HG03342 (cell line): ENCODE measurements around the gene MAMDC4.
A peak's percentile ranks its signal among the peaks of the same experiment; 100 is the strongest.
"Not testable (repeated sequence)": the region's sequence is repeated elsewhere in the genome, so short reads cannot be mapped to it uniquely, and the experiment has no call there.

Experiments used
- ATAC-seq: cut with Tn5 transposase; IDR thresholded peaks from one replicate; pipeline ENCODE4 v1.9.1; 2021; ENCODE audit warnings: mild to moderate bottlenecking, moderate library complexity; ENCODE audit not compliant: unreplicated experiment

MAMDC4 gene

GRCh38 chr9:136860529-136860928, 8.4 kb downstream of the MAMDC4 start:
- no peak for ATAC-seq

DNA sequence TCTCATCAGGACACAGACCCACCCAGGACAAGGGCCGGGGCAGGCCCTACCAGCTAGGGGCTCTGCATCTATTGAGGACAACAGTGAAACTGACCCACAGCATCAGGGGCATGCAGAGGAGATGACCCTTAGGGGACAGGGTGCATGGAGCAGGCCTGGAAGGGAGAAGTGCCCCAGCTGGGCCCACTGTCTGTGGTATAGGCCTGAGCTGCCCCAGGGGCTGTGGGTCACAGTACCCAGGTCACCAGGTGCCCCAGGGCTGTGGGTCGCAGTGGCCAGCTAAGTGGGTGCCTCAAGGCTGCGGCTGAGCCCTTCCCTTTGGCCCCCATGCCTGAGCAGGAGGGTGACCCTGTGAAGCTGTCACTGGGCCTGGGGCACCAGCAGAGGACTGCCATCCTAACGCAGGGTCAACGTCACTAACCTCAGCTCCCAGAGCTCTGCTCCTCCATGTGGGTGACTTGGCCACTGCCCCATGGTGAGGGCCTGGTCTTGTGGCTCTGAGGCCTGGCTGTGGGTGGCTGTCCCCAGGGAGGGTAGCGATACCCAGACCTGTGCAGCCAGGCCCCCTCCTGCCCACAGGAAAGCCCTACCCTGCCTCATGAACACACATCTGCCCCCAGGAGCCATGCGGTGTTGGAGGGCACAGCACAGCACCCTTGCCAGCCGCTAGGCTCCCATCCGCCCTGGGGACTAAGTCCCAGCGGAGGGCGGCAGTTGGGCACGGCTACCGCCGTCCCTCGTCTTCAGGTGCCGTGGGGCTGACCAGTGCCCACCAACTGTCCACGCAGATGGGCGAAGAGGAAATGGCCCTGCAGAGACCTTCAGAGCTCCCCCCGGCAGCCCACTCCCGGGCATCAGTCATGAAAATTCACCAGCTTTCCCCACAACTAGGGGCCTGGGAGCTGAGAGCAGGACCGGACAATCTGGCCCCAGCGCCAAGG, 9.1 kb downstream of the MAMDC4 start:
- ATAC-seq = no peak

GRCh38 chr9:136861874-136862457, 9.8 kb downstream of the MAMDC4 start:
- ATAC-seq = no peak

DNA sequence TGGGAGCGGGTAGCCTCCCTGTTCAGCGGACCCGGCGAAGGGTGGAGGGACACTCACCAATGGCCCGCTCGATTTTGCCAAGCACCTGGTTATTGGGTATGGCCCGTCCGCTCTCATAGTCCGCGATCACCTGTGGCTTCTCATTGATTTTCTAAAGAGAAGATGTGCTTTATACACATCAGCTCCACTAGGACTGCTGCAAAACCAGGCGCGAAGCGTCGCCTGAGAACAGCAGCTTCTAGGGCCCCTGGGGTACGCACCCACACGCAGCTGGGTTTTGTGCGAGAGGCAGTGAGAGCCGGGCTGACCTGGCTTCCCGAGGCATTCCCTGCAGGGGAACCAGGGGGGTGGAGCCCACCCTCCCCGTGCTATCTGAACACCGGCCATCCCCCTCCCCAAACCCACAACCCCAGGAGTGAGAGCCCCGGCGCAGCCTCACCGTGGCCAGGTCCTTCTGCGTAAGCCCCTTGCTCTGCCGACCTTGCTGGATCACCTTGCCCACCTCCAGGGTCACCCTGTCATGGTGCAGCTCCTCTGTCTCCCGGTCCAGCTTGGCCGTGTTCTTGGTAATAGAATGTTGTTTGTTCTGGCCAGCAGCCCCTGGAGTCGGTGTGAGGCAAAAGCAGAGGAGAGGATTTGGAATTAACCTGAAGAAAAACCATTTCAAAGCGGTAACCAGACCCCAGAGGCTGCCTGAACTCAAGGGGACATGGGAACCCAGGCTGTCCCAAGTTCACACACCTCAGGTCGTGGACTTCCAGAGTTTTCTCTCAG, 10.9 kb downstream of the MAMDC4 start:
- no peak for ATAC-seq

DNA sequence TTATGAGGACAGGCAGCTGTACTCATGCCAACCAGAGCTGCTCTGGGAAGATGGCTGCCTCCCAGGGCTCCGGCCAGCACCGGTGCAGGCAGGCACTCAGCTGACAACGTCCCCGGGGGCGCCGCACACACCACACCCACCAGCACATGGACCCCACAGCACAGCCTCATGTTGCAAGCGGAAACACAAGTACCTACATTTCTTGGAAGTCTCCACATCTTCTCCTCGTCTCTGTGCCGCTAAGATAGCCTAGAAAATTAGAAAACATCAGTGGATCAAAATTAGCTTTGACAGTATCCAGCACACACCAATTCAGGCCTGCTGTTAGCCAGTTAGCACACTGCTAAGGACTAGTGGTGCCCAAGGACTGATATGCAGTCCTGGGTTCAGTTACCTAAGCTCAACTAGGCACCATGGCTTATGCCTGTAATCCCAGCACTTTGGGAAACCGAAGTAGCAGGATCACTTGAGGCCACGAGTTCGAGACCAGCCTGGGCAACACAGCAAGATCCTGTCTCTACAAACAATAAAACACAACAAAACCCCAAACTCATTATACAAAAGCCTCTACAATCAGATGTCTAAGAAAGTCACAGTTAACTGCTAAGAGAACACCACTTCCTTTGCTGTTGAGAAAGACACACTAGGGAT, 11.6 kb downstream of the MAMDC4 start:
- ATAC-seq = no peak

GRCh38 chr9:136865041-136865767, 13.1 kb downstream of the MAMDC4 start:
- no peak for ATAC-seq

- ATAC-seq = no peak
Measured at GRCh38 chr9:136865768-136866103, 13.6 kb downstream of the MAMDC4 start.

DNA sequence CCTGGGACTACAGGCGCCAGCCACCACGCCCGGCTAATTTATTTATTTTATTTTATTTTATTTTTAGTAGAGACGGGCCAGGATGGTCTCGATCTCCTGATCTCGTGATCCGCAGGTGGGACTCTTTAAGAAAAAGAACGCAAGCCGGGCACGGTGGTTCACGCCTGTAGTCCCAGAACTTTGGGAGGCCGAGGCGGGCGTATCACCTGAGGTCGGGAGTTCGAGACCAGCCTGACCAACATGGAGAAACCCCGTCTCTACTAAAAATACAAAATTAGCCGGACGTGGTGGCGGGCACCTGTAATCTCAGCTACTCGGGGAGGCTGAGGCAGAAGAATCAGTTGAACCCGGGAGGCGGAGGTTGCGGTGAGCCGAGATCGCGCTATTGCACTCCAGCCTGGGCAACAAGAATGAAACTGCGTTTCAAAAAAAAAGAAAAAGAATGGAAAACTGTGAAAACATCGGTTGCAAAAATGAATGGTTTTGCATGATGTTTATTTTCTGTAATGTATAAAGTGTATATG, 14.8 kb downstream of the MAMDC4 start:
- ATAC-seq = not testable (repeated sequence)

- ATAC-seq = no peak
Measured at GRCh38 chr9:136867480-136867879, 15.3 kb downstream of the MAMDC4 start.

DNA sequence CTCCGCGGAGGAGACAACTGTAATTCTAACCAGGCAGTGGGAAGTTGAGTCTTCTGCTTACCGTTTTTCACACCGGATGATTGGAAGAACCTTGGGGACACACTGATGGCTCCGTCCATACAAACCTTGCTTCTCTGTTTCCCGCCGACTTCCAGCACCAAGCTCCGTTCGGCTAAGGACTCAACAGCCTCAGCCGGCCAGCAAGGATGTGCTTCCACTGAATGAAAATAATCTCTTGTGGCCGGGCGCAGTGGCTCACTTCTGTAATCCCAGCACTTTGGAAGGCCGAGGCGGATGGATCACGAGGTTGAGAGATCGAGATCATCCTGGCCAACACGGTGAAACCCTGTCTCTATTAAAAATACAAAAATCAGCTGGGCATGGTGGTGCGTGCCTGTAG, 15.8 kb downstream of the MAMDC4 start:
- no peak for ATAC-seq

GRCh38 chr9:136868644-136869043, 16.5 kb downstream of the MAMDC4 start:
- ATAC-seq = no peak

DNA sequence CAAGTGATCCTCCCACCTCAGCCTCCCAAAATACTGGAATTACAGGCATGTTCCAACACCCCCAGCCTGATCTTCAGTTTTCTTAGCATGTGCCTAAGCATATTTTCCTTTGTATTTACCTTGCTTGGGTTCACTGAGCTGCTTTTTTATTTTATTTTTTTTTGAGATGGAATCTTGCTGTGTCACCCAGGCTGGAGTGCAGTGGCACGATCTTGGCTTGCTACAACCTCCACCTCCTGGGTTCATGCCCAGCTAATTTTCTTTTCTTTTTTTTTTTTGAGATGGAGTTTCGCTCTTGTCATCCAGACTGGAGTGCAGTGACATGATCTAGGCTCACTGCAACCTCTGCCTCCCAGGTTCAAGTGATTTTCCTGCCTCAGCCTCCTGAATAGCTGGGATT, 17.5 kb downstream of the MAMDC4 start:
- not testable (repeated sequence) for ATAC-seq

GRCh38 chr9:136875155-136875554, 23.0 kb downstream of the MAMDC4 start:
- ATAC-seq = no peak

GRCh38 chr9:136876476-136876875, 24.3 kb downstream of the MAMDC4 start:
- ATAC-seq = no peak

- ATAC-seq = no peak
Measured at GRCh38 chr9:136880651-136881050, 28.5 kb downstream of the MAMDC4 start.

- ATAC-seq = no peak
Measured at GRCh38 chr9:136881691-136882108, 29.6 kb downstream of the MAMDC4 start.

- ATAC-seq = peak; percentile 38
Measured at GRCh38 chr9:136882109-136882946, 30.2 kb downstream of the MAMDC4 start.

- not testable (repeated sequence) for ATAC-seq
Measured at GRCh38 chr9:136882947-136883283, 30.8 kb downstream of the MAMDC4 start.

- ATAC-seq = not testable (repeated sequence)
Measured at GRCh38 chr9:136883670-136884069, 31.5 kb downstream of the MAMDC4 start.
